HL-60 (cell line): ENCODE data around the gene TMEM252.

ENCODE experiments used
- DNase-seq, 2 experiments: peaks; one replicate each; pipeline ENCODE4 v3.0.0-alpha.2; 2010 to 2020; ENCODE audit warnings: low read depth in 1 of 2, low spot score in 1 of 2
- H3K27ac ChIP-seq: fragments of 250-450 bp; sonication (Bioruptor Pico); replicated peaks from 2 replicates; pipeline ENCODE4 v1.5.1; 2020; ENCODE audit warnings: mild to moderate bottlenecking, moderate library complexity
- H3K27me3 ChIP-seq: fragments of 250-450 bp; sonication (Bioruptor Pico); 2 replicates; pipeline ENCODE4 v1.5.1; 2021; ENCODE audit warnings: mild to moderate bottlenecking, moderate library complexity; ENCODE audit not compliant: insufficient read depth, poor library complexity, severe bottlenecking
- H3K4me3 ChIP-seq: replicated peaks from 2 replicates; pipeline ENCODE4 v1.5.1; 2011; ENCODE audit warnings: mild to moderate bottlenecking, control low read depth, low read length; ENCODE audit not compliant: insufficient read depth
- GABPA ChIP-seq: IDR thresholded peaks from 2 replicates; pipeline ENCODE4 v1.6.1; 2012; ENCODE audit warnings: low read depth
- POLR2AphosphoS5 ChIP-seq: IDR thresholded peaks from 2 replicates; pipeline ENCODE4 v1.6.1; 2012; ENCODE audit warnings: low read depth
- SPI1 ChIP-seq: IDR thresholded peaks from 2 replicates; pipeline ENCODE4 v1.6.1; 2012; ENCODE audit warnings: low read depth, mild to moderate bottlenecking, borderline replicate concordance
- TF ChIP-seq, protein P1 (sequence below): IDR thresholded peaks from 2 replicates; pipeline ENCODE4 v1.6.1; 2012; ENCODE audit warnings: low read depth; ENCODE audit not compliant: insufficient replicate concordance
- TF ChIP-seq, protein P2 (sequence below): IDR thresholded peaks from one replicate; pipeline ENCODE4 v1.5.1; 2011; ENCODE audit warnings: low read length, control low read depth, inconsistent platforms; ENCODE audit not compliant: insufficient read depth

Gene TMEM252

DNA sequence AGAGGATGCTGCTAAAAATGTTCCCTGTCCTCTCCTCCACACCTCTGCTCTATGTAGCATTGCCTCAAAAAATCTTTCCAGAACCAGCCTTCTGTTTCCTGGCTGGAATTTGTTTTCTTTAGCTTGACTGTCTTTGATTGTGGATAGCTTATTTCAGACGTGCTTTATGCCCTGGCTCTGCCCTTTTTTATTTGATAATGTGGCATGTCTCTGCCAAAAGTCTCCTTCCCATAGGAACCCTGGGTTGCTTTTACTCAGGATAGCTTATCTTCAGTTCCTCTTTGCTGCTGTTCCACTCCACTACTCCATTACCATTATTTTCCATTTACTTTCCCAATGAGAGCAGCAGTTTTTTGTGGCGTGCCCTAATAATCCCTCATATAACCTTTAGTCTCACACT lies 885 bp upstream of the TMEM252 start:
- DNase-seq, result no peak
- TF ChIP-seq POLR2AphosphoS5 (no peak), SPI1 (peak; percentile 10; the same call in 1 of the 2 replicates)
- no peaks in the 10 kb centered on the region for H3K27me3 ChIP-seq
- no peak overlapping the region for H3K27ac ChIP-seq
- H3K4me3 ChIP-seq, result no peak overlapping the region

GRCh38 chr9:68538200-68538599 lies 2.5 kb downstream of the TMEM252 start:
- no peak overlapping the region for H3K4me3 ChIP-seq
- H3K27ac ChIP-seq, result no peak overlapping the region
- TF ChIP-seq POLR2AphosphoS5, result no peak
- no peak for TF ChIP-seq GABPA
- TF ChIP-seq, protein P1, sequence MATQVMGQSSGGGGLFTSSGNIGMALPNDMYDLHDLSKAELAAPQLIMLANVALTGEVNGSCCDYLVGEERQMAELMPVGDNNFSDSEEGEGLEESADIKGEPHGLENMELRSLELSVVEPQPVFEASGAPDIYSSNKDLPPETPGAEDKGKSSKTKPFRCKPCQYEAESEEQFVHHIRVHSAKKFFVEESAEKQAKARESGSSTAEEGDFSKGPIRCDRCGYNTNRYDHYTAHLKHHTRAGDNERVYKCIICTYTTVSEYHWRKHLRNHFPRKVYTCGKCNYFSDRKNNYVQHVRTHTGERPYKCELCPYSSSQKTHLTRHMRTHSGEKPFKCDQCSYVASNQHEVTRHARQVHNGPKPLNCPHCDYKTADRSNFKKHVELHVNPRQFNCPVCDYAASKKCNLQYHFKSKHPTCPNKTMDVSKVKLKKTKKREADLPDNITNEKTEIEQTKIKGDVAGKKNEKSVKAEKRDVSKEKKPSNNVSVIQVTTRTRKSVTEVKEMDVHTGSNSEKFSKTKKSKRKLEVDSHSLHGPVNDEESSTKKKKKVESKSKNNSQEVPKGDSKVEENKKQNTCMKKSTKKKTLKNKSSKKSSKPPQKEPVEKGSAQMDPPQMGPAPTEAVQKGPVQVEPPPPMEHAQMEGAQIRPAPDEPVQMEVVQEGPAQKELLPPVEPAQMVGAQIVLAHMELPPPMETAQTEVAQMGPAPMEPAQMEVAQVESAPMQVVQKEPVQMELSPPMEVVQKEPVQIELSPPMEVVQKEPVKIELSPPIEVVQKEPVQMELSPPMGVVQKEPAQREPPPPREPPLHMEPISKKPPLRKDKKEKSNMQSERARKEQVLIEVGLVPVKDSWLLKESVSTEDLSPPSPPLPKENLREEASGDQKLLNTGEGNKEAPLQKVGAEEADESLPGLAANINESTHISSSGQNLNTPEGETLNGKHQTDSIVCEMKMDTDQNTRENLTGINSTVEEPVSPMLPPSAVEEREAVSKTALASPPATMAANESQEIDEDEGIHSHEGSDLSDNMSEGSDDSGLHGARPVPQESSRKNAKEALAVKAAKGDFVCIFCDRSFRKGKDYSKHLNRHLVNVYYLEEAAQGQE, result no peak
- TF ChIP-seq, protein P2, sequence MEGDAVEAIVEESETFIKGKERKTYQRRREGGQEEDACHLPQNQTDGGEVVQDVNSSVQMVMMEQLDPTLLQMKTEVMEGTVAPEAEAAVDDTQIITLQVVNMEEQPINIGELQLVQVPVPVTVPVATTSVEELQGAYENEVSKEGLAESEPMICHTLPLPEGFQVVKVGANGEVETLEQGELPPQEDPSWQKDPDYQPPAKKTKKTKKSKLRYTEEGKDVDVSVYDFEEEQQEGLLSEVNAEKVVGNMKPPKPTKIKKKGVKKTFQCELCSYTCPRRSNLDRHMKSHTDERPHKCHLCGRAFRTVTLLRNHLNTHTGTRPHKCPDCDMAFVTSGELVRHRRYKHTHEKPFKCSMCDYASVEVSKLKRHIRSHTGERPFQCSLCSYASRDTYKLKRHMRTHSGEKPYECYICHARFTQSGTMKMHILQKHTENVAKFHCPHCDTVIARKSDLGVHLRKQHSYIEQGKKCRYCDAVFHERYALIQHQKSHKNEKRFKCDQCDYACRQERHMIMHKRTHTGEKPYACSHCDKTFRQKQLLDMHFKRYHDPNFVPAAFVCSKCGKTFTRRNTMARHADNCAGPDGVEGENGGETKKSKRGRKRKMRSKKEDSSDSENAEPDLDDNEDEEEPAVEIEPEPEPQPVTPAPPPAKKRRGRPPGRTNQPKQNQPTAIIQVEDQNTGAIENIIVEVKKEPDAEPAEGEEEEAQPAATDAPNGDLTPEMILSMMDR, result no peak
- no peak for TF ChIP-seq SPI1
- no peak for DNase-seq
- H3K27me3 ChIP-seq, result no peaks in the 10 kb centered on the region

- Histone ChIP-seq H3K4me3 (no peak overlapping the region), H3K27ac (no peak overlapping the region), H3K27me3 (no peaks in the 10 kb centered on the region)
- no peak for DNase-seq
- TF ChIP-seq POLR2AphosphoS5 (no peak), GABPA (no peak), SPI1 (no peak)
- TF ChIP-seq, protein P2, result no peak
- TF ChIP-seq, protein P1, result no peak
These were observed 3.1 kb downstream of the TMEM252 start for GRCh38 chr9:68537616-68537880.

DNA sequence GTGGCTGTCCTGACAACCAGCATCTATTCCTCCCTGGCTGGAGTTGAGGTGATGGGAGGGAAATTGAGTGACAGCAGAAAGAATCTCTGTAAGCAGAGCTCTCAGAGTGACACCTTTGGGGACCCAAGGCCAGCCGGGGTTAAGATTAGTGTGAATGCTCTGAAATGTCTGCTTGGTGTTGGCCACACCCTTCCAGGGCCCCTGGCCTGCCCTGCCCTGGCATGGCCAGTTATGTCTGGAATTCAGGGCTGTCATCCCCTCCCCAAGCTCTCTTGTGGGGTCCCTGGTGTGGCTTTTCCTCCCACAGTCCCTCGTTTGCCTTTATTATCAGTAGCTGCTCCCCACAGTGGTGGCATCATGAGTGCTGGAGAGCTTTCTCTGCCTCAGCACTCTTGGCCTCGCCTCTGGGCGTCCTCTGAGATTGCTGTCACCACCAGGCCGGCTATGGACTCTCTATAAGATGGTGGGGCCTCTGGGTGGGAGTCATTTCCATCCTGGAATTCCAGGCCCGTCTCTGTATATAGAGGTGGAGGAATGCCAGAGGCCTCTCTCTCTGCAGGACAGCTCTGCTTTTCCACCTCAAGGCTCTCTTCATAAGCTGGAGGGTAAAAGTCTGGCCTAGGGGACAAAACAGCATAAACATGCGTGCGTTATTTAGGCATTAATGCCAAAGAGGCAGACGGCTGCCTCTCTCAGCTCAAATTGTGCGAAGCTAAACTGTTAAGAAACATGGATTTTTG lies 3.6 kb downstream of the TMEM252 start:
- no peak for DNase-seq
- Histone ChIP-seq H3K4me3 (no peak overlapping the region), H3K27ac (no peak overlapping the region), H3K27me3 (no peaks in the 10 kb centered on the region)
- TF ChIP-seq SPI1 (no peak), POLR2AphosphoS5 (no peak), GABPA (no peak)
- TF ChIP-seq, protein P2, result no peak
- TF ChIP-seq, protein P1, result no peak
